ENCODE results near the gene ABHD1.
"Not testable (repeated sequence)": the region's sequence is repeated elsewhere in the genome, so short reads cannot be mapped to it uniquely, and the experiment has no call there.

ABHD1 gene

DNA sequence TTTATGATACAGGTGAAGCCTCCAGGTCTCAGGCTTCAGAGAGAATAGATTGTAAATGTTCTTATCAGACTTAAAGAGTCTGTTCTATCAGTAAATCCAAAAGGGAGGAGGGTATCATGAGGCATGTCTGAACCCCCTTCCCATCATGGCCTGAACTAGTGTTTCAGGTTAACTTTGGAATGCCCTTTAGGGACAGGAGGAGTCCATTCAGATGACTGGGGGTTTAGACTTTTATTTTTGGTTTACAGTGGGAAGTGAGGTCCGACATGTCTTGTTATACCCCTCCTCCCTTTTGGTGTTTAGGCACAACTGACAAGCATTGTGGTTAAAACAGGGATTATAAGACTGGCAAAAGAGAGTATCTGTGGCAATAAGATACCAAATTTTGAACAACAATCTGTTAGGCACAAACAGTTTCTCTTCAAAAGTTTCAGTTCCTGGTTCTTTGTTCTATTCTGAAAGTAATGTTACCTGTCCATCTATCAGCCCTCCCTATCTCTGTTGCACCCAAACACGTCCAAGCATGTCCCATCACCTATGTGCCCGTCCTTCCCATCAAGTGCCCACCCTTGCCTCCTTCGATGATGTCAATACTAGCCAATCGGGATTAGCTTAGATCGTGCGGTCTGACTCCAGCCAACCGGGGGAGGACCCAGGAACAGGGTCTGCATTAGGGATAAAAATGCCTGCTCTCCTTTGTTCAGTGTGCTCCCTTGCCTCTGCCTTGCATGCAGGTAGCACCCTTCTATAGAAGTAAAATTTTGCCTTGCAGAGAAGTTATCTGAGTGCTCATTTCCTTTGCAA is 41.5 kb downstream of the ABHD1 start:
- no peak for DNase-seq (ENCODE audit: low read depth in 2 of 2)

DNA sequence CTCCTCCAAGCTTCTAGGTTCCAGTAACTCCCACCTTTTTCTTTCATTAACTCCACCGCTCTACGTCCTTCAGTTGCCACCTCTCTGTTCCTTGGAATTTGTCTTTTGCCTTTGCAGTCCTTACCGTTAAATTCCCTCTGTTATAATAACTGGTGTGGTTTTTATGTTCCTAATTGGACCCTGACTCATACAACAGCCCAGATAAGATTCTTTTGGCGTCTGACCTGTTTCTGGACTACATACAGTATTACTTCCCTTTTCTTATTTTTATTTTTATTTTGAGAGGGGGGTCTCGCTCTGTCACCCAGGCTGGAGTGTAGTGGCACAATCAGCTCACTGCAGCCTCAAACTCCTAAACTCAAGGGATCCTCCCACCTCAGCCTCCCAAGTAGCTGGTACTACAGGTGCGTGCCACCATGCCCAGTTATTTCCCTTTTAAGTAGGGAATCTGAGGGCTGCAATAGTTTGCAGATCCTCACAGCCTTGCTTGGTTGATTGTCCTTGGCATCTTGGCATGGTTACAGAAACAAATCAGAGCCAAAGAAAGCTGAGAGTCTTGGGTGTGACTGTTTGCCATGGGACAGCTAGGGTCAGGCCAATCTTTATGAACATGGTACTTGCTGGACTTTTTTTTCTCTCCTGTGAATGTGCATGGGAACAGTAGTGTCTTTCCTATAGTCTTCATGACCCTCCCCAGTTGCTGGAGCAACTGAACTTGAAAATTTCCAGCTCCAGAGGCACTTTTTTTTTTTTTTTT is 47.1 kb downstream of the ABHD1 start:
- DNase-seq (ENCODE audit: low read depth in 2 of 2), result no peak

DNA sequence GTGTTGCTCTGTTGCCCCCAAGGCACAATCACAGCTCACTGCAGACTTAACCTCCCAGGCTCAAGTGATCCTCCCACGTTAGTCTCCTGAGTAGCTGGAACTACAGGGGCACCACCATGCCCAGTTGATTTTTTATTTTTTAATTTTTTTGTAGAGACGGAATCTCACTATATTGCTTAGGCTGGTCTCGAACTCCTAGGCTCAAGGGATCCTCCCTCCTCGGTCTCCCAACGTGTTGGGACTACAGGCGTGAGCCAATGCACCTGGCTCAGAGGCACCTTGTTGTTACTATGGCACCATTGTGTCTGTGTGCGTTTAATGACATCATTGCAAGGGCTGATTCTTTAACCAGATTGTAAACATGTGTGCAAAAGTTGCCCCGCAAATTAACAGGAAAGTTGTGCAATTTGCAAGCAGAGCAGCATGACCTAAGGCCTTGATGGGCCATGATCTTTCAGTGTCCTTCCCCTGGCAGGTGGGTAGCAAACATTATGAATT is 47.8 kb downstream of the ABHD1 start:
- no peak for DNase-seq (ENCODE audit: low read depth in 2 of 2)

DNA sequence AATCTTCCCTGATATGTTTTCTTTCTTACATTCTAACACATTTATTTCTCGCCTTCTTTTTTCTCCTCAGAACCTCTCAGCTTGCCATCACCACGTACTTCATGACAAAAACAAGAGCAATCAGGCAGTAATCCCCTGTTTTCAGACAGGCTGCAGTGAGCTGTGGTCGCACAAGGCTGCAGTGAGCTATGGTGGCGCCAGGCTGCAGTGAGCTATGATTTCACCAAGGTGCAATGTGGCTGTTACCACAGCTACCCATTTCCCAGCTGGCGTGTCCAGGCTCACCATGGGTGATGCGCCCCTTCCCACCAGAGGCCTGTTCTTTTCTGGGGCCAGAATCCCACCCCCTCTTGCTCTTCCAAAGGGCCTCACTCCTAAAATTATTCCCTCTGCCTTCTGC is 51.0 kb downstream of the ABHD1 start:
- DNase-seq (ENCODE audit: low read depth in 2 of 2), result no peak

DNA sequence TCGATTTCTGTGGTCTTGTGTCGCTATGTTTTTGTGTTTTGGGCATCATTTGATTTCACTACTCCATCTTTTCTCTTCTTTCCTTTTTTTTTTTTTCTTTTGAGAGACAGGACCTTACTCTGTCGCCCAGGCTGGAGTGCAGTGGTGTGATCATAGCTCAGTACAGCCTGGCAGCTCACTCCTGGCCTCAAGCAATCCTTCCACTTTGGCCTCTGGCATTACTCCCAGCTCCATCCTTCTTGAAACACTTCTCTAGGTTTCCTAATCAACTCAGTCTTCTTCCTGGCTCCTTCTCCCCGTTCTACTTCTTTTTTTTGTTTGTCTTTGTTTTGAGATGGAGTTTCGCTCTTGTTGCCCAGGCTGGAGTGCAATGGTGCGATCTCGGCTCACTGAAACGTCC is 51.7 kb downstream of the ABHD1 start:
- DNase-seq (ENCODE audit: low read depth in 2 of 2), result no peak

DNA sequence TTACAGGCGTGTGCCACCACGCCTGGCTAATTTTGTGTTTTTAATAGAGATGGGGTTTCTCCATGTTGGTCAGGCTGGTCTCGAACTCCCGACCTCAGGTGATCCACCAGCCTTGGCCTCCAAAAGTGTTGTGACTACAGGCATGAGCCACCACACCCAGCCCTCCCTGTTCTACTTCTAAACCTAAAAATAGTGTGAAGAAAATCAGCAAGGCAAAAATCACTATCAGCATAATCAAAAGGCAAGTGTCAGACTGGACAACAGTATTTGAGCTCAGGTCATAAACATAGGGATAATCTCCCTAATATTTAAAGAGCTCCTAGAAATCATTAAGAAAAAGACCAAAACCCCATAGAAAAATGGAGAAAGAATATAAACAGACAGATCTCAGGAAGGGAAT is 52.2 kb downstream of the ABHD1 start:
- not testable (repeated sequence) for DNase-seq (ENCODE audit: low read depth in 2 of 2)

DNA sequence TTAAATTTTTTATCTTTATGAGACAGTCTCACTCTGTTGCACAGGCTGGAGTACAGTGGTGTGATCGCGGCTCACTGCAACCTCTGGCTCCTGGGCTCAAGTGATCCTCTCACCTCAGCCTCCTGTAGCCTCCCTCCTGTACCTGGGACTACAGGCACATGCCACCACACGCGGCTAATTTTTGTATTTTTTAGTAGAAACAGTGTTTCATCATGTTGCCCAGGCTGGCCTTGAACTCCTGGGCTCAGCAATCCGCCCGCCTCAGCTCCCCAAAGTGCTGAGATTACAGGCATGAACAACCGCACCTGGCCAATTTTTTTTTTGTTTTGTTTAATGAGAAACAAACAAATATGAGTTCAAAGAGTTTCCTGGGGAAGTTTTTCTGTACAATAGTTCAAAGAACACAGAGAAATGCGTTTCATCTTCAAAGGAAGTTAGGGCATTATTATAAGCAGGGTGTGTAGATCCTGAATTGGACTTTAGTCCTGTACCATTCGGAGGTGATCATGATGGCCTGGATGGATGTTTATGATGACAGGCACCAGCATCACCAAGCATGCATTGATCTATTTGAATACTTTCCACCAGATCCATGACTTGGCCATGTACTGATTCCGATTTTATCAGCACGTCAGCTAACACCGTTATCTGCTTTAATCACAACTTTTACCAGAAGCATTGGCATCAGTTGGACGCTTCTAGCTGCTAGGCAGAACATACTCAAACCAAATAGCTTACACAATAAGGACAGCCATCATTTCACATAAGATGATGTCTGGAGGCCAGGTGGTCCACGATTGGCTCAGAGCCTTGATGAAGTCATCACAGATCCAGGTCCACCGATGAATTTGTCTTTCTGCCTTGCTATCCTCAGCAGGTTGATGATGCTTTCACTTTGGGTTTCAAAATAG is 54.1 kb downstream of the ABHD1 start:
- no peak for DNase-seq (ENCODE audit: low read depth in 2 of 2)

DNA sequence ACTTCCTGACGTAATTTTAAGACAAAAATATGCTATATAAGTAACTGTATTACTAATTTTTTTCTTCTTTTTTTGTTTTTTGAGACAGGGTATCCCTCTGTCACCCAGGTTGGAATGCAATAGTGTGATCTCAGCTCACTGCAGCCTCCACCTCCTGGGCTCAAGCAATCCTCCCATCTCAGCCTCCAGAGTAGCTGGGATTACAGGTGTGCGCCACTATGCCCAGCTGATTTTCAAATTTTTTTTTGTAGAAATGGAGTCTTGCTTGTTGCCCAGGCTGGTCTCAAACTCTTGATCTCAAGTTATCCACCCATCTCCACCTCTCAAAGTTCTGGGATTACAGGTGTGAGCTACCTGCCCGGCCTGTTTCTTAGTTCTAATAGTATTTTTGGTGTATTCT is 54.9 kb downstream of the ABHD1 start:
- DNase-seq (ENCODE audit: low read depth in 2 of 2), result no peak

DNA sequence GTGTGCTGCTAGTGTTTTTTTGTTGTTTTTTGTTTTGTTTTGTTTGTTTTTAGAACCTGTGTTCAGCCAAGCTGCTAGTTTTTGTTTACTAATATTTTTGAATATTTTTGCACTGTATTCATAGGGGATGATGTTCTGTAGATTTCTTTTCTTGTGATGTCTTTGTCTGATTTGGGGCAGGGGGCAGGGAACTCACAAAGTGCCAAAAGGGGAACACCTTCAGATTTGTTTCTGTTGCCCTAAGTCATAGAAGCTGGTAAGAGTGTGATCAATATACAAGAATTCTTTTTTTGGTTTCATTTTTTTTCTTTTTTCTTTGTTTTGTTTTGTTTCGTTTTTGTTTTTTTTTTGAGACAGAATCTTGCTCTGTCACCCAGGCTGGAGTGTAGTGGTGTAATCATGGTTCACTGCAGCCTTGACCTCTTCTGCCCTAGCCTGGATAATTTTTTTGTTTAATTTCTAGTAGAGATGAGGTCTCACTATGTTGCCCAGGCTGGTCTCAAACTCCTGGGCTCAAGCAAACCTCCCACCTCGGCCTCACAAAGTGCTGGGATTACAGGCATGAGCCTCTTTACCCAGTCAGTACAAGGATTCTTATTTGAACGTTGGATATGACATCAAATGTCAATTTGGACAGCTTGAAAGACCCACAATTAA is 55.9 kb downstream of the ABHD1 start:
- DNase-seq (ENCODE audit: low read depth in 2 of 2), result no peak
